LNCaP clone FGC (cell line): Measurements from ENCODE around the gene NAXD.

Experiments used
- DNase-seq: peaks from one replicate; pipeline ENCODE4 v3.0.0-alpha.2; 2011; ENCODE audit warnings: low read depth
- H3K4me3 ChIP-seq: 2 replicates; pipeline ENCODE4 v1.5.1; 2011; ENCODE audit warnings: mild to moderate bottlenecking, low read depth, low read length, control low read depth
- TF ChIP-seq, protein P1 (sequence below): IDR thresholded peaks from 2 replicates; pipeline ENCODE4 v1.5.1; 2012; ENCODE audit warnings: mild to moderate bottlenecking; ENCODE audit not compliant: control insufficient read depth, insufficient read depth; ENCODE audit errors: extremely low read depth

NAXD gene

DNA sequence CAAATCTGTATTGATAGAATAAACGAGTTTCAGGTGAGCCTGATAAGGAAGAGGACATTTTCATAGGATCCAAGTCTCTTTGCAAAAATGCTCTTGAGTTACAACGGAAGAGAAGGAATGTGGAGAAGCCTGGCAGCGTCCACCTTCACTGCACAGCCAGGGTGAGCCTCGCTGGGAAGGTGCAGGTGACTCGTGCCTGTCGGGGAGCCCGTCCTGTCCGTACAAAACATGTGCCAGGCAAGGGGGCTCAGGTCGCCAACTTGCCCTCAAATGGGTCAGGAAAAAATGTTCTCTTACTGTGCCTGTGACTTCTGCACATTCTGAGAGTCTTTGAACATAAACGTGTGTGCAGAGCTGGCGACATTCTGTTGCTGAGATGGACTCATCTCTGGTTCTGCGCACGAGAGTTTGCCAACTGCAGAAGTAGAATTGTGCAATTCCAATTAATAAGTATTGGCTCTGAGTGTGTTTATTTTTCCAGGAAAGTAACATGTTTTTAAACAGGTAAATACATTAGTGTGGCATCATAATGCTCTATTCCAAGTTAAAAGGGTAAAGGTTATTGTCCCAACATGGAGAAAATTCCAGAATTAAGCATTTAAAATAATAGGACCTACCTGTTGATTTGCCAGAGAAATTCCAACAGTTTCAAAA, 28.6 kb downstream of the NAXD start:
- no peak for DNase-seq
- TF ChIP-seq, protein P1, sequence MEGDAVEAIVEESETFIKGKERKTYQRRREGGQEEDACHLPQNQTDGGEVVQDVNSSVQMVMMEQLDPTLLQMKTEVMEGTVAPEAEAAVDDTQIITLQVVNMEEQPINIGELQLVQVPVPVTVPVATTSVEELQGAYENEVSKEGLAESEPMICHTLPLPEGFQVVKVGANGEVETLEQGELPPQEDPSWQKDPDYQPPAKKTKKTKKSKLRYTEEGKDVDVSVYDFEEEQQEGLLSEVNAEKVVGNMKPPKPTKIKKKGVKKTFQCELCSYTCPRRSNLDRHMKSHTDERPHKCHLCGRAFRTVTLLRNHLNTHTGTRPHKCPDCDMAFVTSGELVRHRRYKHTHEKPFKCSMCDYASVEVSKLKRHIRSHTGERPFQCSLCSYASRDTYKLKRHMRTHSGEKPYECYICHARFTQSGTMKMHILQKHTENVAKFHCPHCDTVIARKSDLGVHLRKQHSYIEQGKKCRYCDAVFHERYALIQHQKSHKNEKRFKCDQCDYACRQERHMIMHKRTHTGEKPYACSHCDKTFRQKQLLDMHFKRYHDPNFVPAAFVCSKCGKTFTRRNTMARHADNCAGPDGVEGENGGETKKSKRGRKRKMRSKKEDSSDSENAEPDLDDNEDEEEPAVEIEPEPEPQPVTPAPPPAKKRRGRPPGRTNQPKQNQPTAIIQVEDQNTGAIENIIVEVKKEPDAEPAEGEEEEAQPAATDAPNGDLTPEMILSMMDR = no peak
- H3K4me3 ChIP-seq = no peak overlapping the region

DNA sequence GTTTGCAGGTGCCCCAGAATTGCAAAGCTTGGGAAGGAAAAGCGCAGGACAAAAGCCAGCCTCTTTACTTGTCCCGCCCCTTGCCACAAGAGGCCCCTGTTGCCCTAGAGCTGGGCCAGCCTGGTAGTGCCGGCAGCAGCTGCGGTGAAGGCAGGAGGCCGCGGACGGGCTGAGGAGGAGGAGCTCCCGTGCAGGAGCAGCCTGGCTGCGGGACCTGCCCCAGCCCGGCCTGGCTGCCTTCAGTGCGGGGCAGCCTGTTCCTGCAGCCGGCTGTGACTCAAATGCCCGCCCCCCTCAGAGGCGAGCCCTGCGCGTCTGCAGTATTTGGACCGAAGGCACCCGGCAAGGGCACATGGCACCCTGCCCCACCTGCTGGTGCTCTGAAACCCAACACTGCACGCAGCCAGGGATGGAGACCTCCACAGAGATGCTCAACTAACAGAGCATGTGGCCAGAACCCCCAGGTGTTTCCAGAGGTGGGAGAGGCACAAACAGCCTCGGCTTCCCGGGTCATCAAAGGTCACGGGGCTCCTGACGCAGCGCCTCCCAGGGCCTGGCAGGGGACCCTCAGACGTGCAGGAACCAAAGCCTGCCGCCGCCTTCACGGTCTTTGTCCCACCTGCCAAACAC, 29.7 kb downstream of the NAXD start:
- DNase-seq = no peak
- TF ChIP-seq, protein P1 = 0 out of 2 replicates have a peak, but pooled peaks have one; percentile 16
- no peak overlapping the region for H3K4me3 ChIP-seq

DNA sequence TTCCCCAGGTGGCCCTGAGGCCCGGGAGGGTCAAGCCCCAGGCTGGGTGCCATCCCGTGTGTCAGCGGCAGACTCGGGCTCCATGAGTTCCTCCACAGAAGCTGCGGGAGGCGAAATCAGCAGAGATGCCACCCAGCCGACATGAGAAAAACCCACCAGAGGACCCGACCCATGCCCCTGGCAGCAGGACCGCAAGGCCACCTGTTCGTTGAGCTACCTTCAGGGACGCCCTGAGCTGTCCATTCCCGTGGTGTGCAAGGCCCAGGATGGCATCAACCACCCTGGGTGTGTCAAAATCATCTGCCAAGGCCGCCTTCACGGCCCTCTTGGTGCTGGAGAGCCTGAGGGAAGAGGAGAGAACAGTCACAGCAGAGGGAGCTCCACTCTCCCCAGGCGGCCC, 30.4 kb downstream of the NAXD start:
- DNase-seq = no peak
- TF ChIP-seq, protein P1 = no peak
- H3K4me3 ChIP-seq = no peak overlapping the region

DNA sequence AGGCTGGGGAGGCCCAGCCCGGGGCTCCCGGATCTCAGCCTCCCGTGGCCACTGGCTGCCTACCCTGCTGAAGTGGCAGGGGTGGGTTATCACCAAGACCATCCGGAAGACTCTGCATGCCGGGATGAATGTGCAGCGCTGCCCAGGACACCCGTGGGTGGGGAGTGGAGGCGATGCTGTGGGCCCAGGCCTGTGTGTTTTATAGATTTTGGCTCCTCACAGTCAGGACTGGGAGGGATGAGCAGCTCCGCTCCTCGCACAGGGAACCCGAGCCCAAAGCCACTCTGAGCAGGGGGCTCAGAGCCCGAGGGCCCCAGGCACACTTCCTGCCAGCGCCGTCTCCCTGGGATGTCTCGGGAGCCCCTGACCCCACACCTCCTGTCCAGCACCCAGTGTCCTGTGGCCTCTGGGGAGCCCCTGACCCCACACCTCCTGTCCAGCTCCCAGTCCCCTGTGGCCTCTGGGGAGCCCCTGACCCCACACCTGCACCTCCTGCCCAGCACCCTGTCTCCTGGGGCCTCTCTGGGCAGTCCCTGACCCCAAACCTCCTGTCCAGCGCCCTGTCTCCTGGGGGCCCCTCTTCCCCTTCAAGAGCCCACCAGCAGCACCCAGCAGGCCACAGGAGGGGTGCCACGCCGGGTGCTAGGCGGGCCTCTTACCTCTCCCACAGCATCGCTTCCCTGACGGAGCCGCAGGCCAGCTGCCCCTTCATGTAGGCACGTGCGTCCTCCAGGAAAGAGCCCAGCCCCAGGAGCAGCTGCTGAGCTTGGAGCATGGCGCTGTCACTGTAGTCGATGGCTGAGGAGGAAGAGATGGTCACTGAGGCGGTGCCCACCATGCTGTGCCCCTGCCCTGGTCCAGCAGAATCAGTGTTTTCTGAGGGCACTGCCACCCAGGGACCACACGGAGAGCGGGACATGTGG, 31.4 kb downstream of the NAXD start:
- DNase-seq = no peak
- TF ChIP-seq, protein P1 = no peak
- H3K4me3 ChIP-seq = no peak overlapping the region

DNA sequence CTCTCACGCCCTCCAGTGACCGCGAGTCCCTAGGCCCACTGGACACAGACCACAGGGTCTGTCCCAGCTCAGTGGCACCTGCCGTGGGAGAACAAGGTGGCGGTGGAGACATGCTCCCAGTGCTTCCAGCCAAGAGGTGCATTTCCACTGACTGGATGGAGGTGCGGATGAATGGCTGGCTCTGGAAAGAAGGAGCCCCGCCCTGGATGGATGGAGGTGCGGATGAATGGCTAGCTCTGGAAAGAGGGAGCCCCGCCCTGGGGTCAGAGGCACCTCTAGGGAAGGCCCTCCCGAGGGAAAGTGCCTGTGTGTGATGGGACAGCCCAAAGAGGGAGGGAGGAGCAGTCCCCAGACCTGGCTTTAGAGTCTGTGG, 32.0 kb downstream of the NAXD start:
- H3K4me3 ChIP-seq = no peak overlapping the region
- DNase-seq = no peak
- TF ChIP-seq, protein P1 = no peak

DNA sequence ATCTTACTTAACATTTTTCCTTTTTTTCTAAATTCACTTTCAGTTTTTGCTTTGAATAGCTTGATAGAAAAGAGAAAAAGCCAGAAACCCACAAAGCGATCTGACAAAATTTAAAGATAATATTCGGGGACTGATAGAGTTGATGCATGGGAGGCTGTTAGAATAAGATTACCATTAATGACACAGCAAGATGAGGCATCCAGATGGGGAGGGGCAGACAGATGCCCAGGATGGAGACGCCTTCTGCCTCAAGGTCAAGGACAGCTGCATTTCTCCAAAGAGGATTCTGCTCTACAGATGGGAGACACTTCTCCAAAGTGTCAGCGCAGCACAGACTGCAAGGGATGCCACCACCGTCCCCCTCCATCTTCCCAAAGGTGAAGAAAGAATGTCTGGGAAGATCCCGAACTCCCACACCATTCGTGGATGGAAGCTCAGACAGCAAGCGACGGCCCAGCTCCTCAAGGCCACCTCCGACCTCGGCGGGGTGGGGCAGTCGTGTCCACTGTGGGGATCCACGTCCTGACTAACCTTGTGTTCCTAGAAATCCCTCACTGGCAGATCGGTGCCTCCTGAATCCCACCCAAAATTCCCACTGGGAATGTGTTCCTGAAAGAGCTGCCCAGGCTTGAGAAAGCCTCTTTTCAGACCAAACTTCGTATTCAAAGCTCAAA, 32.9 kb downstream of the NAXD start:
- no peak overlapping the region for H3K4me3 ChIP-seq
- TF ChIP-seq, protein P1 = no peak
- DNase-seq = no peak
